HG03135 (cell line): ENCODE measurements around the gene MREG.

Experiments
- ATAC-seq: cut with Tn5 transposase; IDR thresholded peaks from one replicate; pipeline ENCODE4 v1.9.1; 2021; ENCODE audit warnings: mild to moderate bottlenecking, moderate library complexity; ENCODE audit not compliant: unreplicated experiment

Gene MREG

GRCh38 chr2:215920244-215921100, 92.9 kb downstream of the MREG start:
- ATAC-seq, result peak; percentile 54

- ATAC-seq, result no peak
These were observed 93.6 kb downstream of the MREG start for GRCh38 chr2:215919624-215920243.

GRCh38 chr2:215918901-215919599, 94.3 kb downstream of the MREG start:
- no peak for ATAC-seq

GRCh38 chr2:215917953-215918620, 95.3 kb downstream of the MREG start:
- peak; percentile 76 for ATAC-seq

GRCh38 chr2:215915441-215915840, 97.9 kb downstream of the MREG start:
- ATAC-seq, result no peak

- ATAC-seq, result no peak
These were observed 98.6 kb downstream of the MREG start for GRCh38 chr2:215914777-215915165.

- ATAC-seq, result no peak
These were observed 99.1 kb downstream of the MREG start for GRCh38 chr2:215914054-215914776.

GRCh38 chr2:215912299-215912842, 101.0 kb downstream of the MREG start:
- ATAC-seq, result no peak

- no peak for ATAC-seq
These were observed 101.9 kb downstream of the MREG start for GRCh38 chr2:215911301-215912085.

- ATAC-seq, result no peak
These were observed 103.2 kb downstream of the MREG start for GRCh38 chr2:215910180-215910579.

- no peak for ATAC-seq
These were observed 106.2 kb downstream of the MREG start for GRCh38 chr2:215907147-215907546.

- no peak for ATAC-seq
These were observed 106.9 kb downstream of the MREG start for GRCh38 chr2:215906458-215906857.

- no peak for ATAC-seq
These were observed 107.7 kb downstream of the MREG start for GRCh38 chr2:215905691-215906090.

- no peak for ATAC-seq
These were observed 109.2 kb downstream of the MREG start for GRCh38 chr2:215904101-215904500.

GRCh38 chr2:215903203-215903602, 110.1 kb downstream of the MREG start:
- no peak for ATAC-seq

- no peak for ATAC-seq
These were observed 111.6 kb downstream of the MREG start for GRCh38 chr2:215901796-215902195.

GRCh38 chr2:215900843-215901242, 112.5 kb downstream of the MREG start:
- peak; percentile 86 for ATAC-seq

- ATAC-seq, result no peak
These were observed 113.1 kb downstream of the MREG start for GRCh38 chr2:215900203-215900611.
